ENCODE data around the gene TMEM179. TPM values are rescaled to one million over a fixed set of nuclear protein-coding genes. Genes with fewer than 3 reads are reported as not detected.

Gene TMEM179
- total RNA-seq, 2 experiments from 2014 or later, result not detected

- H3K27me3 Mint-ChIP-seq, result no peaks in the 10 kb centered on the region
These were observed 48.9 kb downstream of the TMEM179 start for GRCh38 chr14:104555430-104556255.

DNA sequence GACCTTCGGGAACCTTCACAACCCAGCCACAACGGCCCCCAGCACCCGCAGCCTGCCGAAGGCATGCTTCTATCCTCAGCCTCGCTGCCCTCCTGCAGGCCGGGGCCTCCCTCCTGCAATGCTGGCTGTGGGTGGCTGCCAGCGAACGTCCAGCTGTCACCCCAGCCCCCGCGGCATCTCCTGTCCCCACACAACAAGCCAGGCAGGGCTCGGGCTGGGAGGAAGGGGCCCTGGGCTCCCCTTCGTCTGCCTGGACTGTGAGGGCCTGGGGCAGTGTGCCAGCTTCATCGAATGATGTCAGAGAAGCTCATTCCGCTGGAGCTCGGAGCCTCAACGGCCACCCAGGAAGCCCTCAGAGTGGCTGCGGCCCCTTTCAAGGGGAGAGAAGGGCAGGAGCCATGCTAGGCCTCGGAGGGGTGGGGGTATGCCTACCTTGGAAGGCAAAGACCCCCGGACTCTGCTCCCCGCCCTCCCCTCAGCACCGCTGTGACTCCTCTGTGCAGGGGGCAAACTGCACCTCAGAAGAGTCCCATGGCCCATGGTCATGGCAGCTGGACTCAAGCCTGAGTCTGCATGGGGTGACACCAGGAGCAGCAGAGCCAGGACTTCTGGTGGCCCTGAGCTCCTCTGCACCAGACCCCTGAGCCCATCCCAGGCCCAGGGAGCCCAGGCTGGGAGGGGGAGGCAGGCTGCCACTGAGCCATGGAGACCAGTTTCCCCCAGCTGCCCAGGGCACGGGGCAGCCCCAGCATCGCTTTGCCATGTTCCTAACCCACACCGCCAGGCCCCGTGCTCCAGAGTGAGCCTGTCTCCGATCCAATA lies 49.8 kb downstream of the TMEM179 start:
- peaks cover 3% of the 10 kb centered on the region for H3K27me3 Mint-ChIP-seq
- H3K36me3 Mint-ChIP-seq, result no peaks in the 10 kb centered on the region
- no peaks in the 10 kb centered on the region for H3K9me3 Mint-ChIP-seq
- H3K4me3 Mint-ChIP-seq, result no peak overlapping the region
- DNase-seq, result no peak
- H3K27ac Mint-ChIP-seq, result no peak overlapping the region
- H3K4me1 Mint-ChIP-seq, result no peaks in the 10 kb centered on the region

More at GRCh38 chr14:104555430-104556255, 48.9 kb downstream of the TMEM179 start:
- Mint-ChIP-seq H3K4me1 (no peaks in the 10 kb centered on the region), H3K36me3 (no peaks in the 10 kb centered on the region), H3K27ac (no peak overlapping the region), H3K4me3 (no peak overlapping the region), H3K9me3 (no peaks in the 10 kb centered on the region)
- DNase-seq, result no peak

- Mint-ChIP-seq H3K4me3 (no peak overlapping the region), H3K27me3 (peaks cover 7% of the 10 kb centered on the region), H3K36me3 (no peaks in the 10 kb centered on the region), H3K4me1 (no peaks in the 10 kb centered on the region), H3K27ac (no peak overlapping the region), H3K9me3 (no peaks in the 10 kb centered on the region)
- DNase-seq, result no peak
These were observed 50.4 kb downstream of the TMEM179 start for GRCh38 chr14:104554088-104554607.

DNA sequence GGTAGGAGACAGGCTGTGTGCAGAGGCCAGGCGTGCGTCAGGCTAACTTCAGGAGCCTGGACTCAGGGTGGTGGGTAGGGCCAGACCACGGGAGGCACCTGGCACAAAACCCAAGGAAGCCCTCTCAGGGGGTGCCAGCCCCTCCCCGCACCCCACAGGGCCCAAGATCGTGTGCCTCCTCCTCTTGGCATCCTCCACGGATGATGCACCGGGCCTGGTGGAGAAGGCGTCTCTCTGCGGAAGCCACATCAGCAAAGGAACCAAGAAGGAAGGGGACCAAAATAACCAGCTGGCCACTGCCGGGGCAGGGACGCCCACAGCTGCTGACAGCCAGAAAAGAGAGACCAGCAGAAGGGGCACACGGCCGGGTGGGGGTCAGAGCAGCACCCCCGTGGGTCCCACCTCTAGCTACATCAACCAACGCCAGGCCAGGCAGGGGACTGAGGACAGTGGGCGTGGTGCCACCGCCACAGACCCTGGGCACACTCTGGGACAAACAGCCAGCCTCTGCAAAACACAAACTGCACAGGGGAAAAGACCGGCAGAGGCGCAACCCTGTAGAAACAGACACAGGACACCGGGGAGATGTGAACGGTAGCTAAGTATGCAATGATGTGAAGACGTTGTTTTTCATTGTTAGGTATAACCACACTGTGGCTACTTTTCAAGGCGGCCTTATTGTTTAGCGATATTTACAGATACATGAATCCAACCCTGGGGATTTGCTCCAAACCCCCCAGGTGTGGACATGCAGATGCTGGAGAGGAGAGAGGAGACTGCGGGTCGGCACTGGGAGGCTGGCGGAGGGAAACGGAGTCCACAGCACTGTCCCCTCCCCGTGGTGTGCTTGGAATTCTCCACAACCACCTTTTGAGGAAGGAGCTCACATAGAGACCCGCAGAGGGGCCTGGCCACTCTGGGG lies 51.1 kb downstream of the TMEM179 start:
- Mint-ChIP-seq H3K9me3 (no peaks in the 10 kb centered on the region), H3K36me3 (no peaks in the 10 kb centered on the region), H3K4me3 (no peak overlapping the region), H3K27ac (no peak overlapping the region), H3K27me3 (peaks cover 8% of the 10 kb centered on the region), H3K4me1 (no peaks in the 10 kb centered on the region)
- DNase-seq, result no peak

DNA sequence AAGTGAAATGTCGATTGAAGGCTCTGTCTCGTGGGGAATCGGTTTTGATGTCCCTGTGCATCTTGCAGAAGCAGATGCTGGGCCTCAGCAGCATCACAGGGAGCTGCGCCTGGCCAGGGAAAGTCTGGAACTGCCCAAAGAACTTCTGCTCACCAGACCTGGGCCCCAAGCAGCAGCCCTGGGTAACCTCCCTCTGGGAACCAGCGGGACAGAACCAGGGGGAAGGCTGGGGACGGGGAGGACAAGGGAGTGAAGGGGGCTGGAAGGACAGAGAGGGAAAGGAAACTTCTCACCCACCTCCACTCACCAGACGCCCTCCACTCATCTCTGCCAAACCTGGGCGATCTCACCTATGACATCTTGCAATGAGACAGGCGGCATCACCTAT lies 51.8 kb downstream of the TMEM179 start:
- Mint-ChIP-seq H3K27me3 (peaks cover 10% of the 10 kb centered on the region), H3K9me3 (no peaks in the 10 kb centered on the region), H3K36me3 (no peaks in the 10 kb centered on the region), H3K27ac (no peak overlapping the region), H3K4me1 (no peaks in the 10 kb centered on the region), H3K4me3 (no peak overlapping the region)
- DNase-seq, result no peak

DNA sequence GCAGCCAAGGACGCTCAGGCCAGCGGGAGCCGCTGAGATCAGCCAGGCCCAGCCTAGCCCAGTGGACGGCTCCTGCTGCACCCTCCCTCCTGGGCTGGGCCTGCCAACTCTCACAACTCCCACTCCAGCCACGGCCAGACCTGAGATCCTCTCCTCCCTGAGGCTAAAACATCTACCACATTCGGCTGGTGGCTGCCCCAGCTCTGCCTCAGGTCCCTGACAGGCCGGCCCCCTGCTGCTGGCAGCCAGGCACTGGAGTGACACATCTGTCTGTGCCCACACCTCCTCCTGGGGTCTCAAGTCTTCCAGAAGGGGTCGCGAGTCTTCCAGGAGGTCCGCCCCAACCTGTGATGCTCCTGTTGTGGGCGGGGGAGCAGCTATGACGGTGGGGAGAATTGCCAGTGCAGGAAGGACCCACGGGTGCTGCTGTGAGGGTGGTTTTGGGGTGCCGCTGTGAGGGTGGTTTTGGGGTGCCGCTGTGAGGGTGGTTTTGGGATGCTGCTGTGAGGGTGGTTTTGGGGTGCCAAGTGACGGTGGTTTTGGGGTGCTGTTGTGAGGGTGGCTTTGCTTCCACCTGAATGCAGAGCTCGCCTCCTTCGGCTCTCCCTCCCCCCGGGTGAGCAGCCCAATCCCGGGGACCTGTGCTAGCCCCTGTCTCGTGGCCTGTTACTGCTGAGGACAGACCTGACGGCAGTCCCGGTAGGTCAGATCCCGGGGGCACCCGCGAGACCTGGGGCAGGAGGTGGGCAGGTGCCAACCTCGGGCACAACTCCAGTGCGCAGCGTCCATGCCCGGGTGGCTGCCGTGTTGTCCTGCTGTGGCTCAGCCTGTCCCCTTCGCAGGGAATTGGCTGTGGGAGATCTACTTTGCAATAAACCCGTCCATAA lies 52.5 kb downstream of the TMEM179 start:
- Mint-ChIP-seq H3K4me1 (no peaks in the 10 kb centered on the region), H3K27me3 (peaks cover 11% of the 10 kb centered on the region), H3K27ac (no peak overlapping the region), H3K4me3 (no peak overlapping the region), H3K9me3 (no peaks in the 10 kb centered on the region), H3K36me3 (no peaks in the 10 kb centered on the region)
- no peak for DNase-seq

DNA sequence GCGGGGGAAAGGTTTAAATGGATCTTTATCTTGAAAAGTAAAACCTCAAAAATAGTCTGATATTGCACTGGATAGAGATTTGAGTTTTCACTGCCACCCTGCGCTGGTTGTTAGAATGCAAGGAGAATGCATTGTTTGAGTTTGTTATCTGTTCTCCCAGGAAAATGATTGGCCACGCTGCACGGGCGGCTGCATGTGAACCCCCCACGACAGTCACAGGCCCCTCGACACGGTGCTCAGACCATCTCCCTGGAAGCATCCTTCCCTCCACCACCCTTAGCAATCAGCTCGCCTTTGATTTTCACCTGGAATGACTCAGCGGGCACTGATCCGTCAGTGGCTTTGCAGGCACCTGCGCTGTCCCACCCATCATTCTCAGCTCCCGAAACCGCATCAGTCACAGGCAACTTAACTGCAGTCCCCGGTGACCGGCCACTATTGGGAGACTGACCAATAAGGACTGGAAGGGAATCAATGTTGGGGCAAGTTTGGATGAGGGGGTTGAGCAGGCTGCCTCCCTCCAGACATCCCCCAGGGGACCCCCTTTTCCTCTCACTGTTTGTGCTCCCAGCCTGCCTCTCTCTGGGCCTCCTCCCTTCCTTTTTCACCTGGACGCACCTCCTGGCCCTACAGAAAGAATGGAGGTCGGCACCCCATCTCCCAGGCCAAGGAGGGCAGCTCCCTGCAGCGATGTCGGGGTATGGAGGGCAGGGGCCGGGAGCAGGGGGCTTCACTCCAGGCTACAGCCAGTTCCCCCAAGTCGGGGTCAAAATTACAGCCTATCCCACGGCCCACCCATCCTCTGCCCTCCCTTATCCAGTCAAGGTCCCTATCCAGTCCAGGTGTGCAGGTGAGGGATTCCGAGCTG lies 53.5 kb downstream of the TMEM179 start:
- Mint-ChIP-seq H3K36me3 (no peaks in the 10 kb centered on the region), H3K4me3 (no peak overlapping the region), H3K4me1 (no peaks in the 10 kb centered on the region), H3K27ac (no peak overlapping the region), H3K27me3 (peaks cover 11% of the 10 kb centered on the region), H3K9me3 (no peaks in the 10 kb centered on the region)
- DNase-seq, result no peak

DNA sequence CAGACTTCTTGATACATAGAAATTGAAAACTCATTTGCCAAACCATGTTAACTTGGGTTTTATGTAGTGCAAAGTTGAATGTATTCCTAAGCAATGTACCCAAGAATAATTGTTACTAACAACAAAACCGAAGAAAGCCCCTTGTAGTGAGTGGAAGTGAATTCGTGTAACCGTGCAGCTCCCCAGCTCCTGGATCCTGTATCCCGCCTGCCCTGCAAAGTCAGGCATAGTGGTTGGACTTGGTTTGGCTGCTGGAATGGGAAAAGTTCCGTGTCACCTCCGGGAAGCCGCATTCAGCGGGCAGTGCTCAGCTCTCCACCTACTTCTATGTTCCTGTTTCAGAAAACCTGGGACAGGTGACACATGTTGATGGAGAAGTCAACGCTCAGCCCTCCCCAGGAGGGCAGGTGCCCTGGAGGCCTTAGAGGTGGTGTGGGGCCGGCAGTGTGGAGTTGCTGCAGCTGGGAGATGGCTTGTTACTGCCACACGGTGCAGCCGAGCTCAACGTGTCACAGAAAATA lies 54.2 kb downstream of the TMEM179 start:
- H3K9me3 Mint-ChIP-seq, result no peaks in the 10 kb centered on the region
- peaks cover 11% of the 10 kb centered on the region for H3K27me3 Mint-ChIP-seq
- no peak for DNase-seq
- no peak overlapping the region for H3K4me3 Mint-ChIP-seq
- H3K27ac Mint-ChIP-seq, result no peak overlapping the region
- no peaks in the 10 kb centered on the region for H3K4me1 Mint-ChIP-seq
- H3K36me3 Mint-ChIP-seq, result no peaks in the 10 kb centered on the region

GRCh38 chr14:104549536-104550339 lies 54.8 kb downstream of the TMEM179 start:
- DNase-seq, result no peak
- Mint-ChIP-seq H3K36me3 (no peaks in the 10 kb centered on the region), H3K9me3 (no peaks in the 10 kb centered on the region), H3K4me1 (no peaks in the 10 kb centered on the region), H3K27me3 (peaks cover 14% of the 10 kb centered on the region), H3K4me3 (no peak overlapping the region), H3K27ac (no peak overlapping the region)

GRCh38 chr14:104548802-104549535 lies 55.6 kb downstream of the TMEM179 start:
- Mint-ChIP-seq H3K36me3 (no peaks in the 10 kb centered on the region), H3K27ac (no peak overlapping the region), H3K27me3 (peaks cover 16% of the 10 kb centered on the region), H3K9me3 (no peaks in the 10 kb centered on the region), H3K4me1 (no peaks in the 10 kb centered on the region), H3K4me3 (no peak overlapping the region)
- DNase-seq, result no peak

DNA sequence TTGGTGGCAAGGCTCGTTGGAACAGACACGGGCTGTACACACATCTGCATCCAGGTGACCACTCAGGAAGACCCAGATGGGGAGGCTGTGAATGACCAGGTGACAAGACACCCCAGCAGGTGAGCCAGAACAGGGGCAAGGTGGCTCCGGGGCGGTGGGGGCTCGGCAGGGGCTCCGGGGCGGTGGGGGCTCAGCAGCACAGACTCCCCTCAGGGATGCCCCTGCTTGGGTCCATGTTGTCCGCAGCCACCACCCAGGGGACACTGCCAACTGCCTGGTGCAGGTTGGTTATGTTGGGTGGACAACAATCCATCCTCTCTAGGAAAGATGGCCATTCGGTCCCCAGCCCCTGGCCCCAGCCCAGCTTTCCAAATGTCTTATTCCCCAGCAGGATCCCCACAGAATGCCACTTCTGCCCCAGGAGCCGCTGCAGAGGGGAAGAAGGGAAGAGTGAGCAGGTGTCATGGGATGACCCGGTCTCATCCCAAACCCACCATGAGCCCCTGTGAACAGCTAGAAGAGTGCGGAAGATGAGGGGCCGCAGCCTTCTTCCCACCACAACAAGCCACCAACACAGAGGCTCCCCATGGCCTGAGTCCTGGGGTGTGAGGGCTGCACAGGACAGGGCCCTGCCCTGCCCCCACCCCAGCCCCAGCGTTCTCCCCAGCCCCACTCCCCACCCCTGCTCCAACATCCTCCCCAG lies 56.4 kb downstream of the TMEM179 start:
- Mint-ChIP-seq H3K36me3 (no peaks in the 10 kb centered on the region), H3K9me3 (no peaks in the 10 kb centered on the region), H3K4me1 (no peaks in the 10 kb centered on the region), H3K4me3 (no peak overlapping the region), H3K27ac (no peak overlapping the region), H3K27me3 (peaks cover 16% of the 10 kb centered on the region)
- DNase-seq, result no peak

Data from activated naive CD8-positive, alpha-beta T cell treated with anti-CD3 and anti-CD28 coated beads for 36 hours (primary cell).